Astrocyte (in vitro differentiated cells and primary cell): ENCODE results near the gene ZNF641.

ENCODE experiments used
- EZH2 ChIP-seq: IDR thresholded peaks from 2 replicates; pipeline ENCODE4 v1.6.1; 2012; ENCODE audit warnings: mild to moderate bottlenecking, low read length, inconsistent platforms; ENCODE audit not compliant: insufficient read depth
- TF ChIP-seq, protein P1 (sequence below): IDR thresholded peaks from 2 replicates; pipeline ENCODE4 v1.5.1; 2011; ENCODE audit warnings: low read depth, mild to moderate bottlenecking, inconsistent platforms, low read length, moderate library complexity; ENCODE audit not compliant: insufficient read depth

DNA sequence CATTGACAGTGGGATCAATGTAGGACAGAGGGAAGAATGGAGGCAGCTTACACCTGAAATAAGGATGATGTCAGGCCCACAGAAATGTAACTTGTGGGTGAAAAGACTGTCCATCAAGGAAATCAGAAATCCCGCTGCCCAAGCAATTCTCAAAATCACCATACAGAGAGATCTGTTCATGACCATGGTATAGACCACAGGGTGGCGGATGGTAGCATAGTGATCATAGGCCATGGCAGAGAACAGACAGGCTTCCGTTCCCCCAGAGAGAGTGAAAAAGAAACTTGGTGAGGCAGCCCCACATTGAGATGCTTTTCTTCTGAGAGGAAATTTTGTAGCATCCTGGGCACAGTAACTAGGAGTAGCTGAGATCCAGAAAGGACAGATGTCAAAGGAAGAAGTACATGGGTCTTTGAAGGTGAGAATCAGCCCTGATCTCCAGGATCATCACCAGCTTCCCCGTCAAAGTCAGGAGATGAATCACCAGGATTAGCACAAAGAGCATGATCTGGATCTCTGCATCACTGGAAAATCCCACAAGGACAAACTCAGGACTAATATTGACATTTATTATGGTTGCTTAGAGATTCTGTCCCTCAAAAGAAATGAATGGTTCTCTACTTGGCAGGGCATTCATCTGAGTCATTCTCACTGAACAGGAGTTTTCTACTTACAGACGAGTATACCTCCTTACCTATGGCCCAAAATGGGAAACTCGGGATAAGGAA is 5.5 kb upstream of the ZNF641 start:
- TF ChIP-seq, protein P1, sequence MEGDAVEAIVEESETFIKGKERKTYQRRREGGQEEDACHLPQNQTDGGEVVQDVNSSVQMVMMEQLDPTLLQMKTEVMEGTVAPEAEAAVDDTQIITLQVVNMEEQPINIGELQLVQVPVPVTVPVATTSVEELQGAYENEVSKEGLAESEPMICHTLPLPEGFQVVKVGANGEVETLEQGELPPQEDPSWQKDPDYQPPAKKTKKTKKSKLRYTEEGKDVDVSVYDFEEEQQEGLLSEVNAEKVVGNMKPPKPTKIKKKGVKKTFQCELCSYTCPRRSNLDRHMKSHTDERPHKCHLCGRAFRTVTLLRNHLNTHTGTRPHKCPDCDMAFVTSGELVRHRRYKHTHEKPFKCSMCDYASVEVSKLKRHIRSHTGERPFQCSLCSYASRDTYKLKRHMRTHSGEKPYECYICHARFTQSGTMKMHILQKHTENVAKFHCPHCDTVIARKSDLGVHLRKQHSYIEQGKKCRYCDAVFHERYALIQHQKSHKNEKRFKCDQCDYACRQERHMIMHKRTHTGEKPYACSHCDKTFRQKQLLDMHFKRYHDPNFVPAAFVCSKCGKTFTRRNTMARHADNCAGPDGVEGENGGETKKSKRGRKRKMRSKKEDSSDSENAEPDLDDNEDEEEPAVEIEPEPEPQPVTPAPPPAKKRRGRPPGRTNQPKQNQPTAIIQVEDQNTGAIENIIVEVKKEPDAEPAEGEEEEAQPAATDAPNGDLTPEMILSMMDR: no peak
- no peak for TF ChIP-seq EZH2
